GM18505 (cell line): ENCODE measurements around the gene MATR3.
"Not testable (repeated sequence)": the region's sequence is repeated elsewhere in the genome, so short reads cannot be mapped to it uniquely, and the experiment has no call there.

Experiments used
- ATAC-seq: cut with Tn5 transposase; IDR thresholded peaks from one replicate; pipeline ENCODE4 v1.9.1; 2021; ENCODE audit not compliant: unreplicated experiment
- POLR2A ChIP-seq: IDR thresholded peaks from 4 replicates; pipeline ENCODE4 v1.6.1; 2011; ENCODE audit warnings: borderline replicate concordance; ENCODE audit not compliant: insufficient read depth, insufficient read length; ENCODE audit errors: extremely low read depth

Gene MATR3

DNA sequence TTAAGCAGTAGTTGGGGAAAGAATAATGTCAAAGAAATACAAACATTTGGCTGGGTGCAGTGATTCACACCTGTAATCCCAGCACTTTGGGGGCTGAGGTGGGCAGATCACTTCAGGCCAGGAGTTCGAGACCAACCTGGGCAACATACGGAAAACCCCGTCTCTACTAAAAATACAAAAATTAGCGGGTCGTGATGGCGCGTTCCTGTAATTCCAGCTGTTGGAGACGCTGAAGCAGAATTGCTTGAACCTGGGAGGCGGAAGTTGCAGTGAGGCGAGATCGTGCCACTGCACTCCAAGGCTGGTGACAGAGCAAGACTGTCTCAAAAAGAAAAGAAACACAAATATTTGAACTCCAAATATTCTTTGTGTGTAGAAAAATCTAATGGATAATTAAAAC lies 4.7 kb downstream of the MATR3 start:
- TF ChIP-seq POLR2A: no peak
- ATAC-seq: no peak

DNA sequence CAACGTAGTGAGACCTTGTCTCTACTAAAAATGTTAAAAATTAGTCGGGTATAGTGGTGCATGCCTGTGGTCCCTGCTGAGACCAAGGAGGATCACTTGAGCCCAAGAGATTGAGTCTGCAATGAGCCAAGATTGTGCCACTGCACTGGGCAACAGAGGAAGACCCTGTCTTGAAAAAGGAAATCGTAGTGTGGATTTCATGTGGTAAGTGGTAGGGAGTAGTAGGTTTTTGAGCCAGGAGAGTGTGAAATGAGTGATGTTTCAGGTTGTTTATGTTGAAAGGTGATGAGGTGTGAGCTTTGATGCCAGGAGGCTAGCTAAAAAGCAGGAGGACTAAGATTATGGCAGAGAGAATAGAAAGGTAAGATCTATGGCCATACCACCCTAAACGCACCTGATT lies 5.9 kb downstream of the MATR3 start:
- ATAC-seq: no peak
- no peak for TF ChIP-seq POLR2A

DNA sequence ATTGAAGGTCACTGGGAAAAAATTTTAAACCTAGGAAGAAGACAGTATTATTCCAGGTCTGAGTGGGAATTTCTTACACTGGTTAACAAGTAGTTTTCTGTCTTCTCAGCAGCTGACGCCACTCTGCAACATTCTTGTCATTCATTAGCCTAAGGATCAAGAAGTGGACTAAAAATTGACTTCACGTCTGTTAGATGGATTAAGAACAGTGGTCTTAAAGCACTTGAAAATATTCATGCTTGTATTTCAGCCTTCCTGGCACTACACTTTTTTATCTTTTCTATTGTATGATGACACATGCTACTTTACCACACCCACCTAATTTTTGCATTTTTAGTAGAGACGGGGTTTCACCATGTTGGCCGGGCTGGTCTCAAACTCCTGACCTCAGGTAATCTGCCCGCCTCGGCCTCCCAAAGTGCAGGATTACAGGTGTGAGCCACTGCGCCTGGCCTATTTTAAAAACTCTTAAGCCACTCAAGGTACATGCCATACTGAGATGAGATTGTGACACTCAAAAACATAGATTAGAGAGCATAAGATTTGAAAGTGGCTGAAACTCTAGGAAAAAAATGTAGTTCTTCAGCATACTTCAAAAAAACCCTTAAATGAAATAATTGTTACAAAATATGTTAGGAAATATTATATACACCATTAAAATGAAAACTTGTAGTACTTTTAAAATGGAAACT lies 8.4 kb downstream of the MATR3 start:
- ATAC-seq: no peak
- TF ChIP-seq POLR2A: no peak

DNA sequence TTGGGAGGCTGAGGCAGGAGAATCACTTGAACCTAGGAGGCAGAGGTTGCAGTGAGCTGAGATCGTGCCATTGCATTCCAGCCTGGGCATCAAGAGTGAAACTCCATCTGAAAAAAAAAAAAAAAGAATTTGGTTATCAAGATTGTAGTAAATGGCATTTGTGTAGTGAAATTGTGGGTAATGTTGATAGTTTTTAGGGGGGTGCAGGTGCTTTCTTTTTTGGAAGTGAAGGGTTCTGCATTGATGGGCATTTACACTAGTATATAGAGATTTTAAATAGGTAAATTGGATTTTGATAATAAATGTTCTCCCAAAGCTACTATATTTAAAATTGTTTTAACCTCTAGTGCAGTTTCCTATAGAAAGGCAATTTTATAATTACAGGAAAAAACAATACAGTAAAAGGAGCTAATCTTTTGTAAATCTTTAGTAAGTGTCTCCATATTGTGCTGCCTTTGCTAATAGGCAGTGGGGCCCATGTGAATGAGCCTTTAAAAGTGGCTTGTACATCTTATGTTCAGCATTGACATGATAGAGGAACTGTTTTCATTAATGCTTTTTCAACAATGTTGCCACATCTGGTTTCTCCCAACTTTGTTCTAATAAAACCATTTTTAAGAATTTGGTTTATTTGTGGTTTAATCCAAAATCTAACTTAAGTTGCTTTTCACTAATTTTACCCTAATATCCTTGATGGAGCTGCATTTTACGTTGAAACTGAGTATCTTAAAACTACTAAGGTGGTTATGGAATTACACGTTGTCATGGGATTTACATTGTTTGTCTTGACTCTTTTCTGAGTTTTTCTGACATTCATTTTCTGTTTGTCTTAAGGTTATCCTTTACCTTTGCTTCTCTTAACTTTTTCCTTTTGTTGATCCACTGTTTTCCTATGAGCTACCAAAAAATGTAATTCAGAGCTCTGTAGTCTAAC lies 11.1 kb downstream of the MATR3 start:
- ATAC-seq: no peak
- TF ChIP-seq POLR2A: no peak

DNA sequence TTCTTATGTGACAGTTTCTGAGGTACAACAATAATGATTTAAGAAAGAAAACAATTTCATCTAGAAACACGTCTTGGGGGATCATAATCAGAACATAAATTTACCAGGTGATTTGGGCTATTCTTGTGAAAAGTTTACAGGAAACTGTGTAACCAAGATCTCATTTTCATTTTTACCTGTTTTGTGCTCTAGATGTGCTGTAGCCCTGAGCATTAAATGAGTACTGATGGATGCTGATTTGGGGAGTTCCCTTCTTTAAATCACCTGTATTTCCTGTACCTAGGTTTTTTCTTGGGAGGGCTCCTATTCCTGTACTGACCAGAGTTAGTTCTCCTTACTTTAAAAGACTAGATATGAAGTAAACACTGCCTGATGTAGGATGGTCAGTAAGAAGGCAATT lies 12.7 kb downstream of the MATR3 start:
- no peak for TF ChIP-seq POLR2A
- no peak for ATAC-seq

DNA sequence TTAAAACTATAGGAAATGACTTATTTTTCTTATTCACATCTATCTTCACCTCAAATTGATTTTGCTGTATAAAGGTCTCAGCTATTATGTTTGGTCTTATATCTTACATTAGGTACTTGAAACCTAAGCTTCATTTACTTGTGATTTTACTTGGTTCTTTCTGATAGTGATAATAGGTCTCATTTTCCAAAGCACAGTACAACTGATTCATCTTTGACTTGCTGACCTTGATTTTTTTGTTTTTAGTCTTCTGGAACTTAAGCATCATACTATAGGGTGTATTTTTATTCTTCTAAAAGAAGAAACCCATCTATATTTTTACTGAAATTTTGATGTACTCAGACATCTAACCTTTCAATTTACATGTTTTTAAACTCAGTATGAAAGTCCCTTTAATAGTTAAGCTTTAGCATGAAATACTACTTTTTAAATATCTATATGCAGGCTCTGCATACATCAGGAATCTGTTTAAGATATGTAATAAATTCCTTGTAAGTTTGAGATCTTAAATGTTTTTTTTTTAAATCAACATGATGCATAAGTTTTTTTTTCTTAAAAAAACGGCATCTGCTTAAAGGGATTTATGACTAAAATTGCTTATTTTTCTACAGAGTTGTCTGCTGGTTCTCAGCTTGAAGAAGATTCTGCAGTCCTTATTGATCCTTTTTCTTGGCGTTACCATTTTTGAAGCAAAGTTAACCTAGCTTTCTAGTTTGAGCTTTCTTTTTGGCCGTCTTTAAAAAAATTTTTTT lies 13.3 kb downstream of the MATR3 start:
- ATAC-seq: no peak
- TF ChIP-seq POLR2A: no peak

DNA sequence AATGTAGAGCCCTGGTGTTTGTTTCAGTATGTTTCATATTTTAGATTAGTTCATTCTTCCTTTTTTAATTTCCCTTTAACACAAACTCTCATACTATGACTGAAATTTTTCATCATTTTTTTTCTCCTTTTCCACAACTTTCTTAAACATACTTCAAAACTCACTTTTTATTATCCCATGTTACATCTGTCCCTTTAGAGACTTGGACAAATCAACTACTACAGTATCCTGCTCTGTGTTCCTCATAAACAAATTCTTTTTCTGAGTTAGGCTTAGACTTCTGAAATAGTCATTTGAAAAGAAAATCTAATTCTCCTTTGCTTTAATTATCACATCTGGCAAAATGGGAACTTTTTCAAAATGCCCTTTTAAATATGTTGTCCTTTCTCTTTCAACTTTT lies 15.3 kb downstream of the MATR3 start:
- no peak for ATAC-seq
- no peak for TF ChIP-seq POLR2A

DNA sequence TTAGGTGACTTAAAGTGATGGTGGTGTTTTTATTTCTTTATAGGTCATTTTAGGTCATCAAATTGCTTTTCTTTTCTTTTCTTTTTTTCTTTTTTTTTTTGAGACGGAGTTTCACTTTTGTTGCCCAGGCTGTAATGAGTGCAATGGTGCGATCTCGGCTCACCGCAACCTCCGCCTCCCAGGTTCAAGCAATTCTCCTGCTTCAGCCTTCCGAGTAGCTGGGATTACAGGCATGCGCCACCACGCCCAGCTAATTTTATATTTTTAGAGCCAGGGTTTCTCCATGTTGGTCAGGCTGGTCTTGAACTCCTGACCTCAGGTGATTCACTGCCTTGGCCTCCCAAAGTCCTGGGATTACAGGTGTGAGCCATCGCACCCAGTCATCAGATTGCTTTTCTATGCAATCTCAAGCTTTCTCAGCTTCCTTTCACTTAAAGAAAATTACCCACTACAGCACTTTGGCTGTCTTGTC lies 17.2 kb downstream of the MATR3 start:
- ATAC-seq: not testable (repeated sequence)

DNA sequence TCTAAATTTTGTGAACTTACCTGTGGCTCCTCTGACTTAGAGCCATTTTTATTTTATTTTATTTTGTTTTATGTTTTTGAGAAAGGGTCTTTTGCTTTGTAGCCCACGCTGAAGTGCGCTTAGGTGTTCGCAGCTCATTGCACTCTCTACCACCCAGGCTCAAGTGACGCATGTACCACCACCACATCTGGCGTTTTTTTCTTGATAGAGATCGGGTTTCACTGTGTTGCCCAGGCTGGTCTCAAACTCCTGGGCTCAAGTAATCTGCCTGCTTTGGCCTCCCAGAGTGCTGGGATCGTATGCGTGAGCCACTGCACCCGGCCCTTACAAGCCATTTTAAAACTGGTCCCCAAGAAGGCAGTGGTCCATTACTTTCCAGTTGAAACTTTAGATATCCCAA lies 18.5 kb downstream of the MATR3 start:
- ATAC-seq: no peak
- TF ChIP-seq POLR2A: no peak

DNA sequence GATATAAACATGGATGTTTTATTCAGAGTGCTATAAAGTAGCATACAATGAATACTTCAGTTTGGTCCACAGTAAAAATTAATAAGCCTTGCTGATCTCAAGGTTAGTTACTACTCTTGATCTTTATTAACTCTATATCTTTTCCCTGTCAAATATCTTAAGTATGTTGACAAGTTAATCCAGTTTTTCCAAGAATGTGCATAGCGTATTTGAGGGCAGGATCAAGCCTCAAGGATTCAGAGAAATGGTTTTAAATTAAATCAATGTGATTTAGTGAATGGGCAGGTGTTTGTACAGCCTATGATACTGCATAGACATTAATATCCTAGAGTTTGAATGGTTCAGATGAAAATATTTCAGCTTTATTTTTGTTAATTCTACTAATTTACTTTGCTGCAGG lies 20.7 kb downstream of the MATR3 start:
- no peak for TF ChIP-seq POLR2A
- ATAC-seq: no peak

DNA sequence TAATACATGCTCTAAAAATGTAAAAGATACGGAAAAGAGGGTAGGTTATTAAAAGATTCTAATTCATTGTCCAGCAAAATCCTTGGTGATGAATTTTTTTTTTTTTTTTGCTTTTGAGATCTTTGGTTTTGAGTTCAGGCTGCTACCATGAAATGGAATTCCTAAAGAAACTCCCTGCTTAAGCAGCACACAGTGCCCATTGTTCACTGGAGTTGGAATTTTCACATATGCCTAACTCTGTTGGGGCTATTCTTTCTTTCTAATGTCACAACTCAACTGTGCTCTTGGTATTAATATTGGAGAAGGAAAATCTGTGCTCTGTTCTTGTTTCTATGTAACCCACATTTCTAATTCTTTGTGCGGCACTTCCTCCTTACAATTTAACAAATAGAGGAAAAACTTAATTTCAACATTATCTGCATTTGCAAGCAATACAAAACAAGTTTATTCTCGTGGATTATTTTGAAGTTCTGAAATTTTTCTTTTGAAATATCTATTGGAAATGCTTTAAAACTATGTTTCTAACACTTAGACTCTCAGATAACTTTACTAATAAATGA lies 21.6 kb downstream of the MATR3 start:
- ATAC-seq: no peak
- no peak for TF ChIP-seq POLR2A

DNA sequence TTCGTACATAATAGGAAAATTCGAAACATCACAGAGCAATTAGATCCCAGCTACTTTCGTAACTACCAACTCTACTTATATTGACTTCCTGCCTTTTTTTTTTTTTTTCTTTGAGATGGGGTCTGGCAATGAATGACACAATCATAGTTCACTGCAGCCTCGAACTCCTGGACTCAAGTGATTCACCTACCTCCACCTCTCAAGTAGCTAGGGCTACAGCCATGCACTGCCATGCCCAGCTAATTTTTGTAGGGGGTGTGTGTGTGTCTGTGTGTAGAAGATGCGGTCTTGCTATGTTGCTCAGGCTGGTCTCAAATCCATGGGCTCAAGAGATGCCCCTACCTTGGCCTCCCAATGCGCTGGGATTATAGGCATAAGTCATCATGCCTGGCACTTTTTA lies 42.3 kb downstream of the MATR3 start:
- no peak for ATAC-seq
- no peak for TF ChIP-seq POLR2A

DNA sequence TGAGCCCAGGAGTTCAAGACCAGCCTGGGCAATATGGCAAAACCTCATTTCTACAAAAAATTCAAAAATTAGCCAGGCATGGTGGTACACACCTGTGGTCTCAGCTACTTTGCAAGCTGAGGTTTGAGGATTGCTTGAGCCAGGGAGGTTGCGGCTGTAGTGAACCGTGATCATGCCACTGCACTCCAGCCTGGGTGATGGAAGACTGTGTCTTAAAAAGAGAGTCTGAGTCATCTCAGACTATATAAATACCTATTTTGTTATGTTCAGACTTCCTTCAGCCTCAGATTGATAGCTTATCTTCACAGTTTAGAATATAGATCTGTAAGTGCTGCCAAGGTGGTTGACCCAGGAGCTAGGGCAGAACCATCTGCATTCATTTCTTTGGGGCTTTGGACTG lies 46.5 kb downstream of the MATR3 start:
- no peak for ATAC-seq

More for the DNA sequence above, 46.5 kb downstream of the MATR3 start:
- TF ChIP-seq POLR2A: no peak
